ENCODE data around the gene KIF26A.

- TF ChIP-seq POLR2AphosphoS5 (IDR thresholded peaks at IDR 0.05) = no peak
- no peak for TF ChIP-seq RAD21 (conservative IDR thresholded peaks at IDR 0.05)
- no peak for TF ChIP-seq CTCF (IDR thresholded peaks at IDR 0.05; ENCODE audit: poor library complexity, severe bottlenecking)
Observed at GRCh38 chr14:104187931-104188726, 49.7 kb downstream of the KIF26A start.
